Islet of Langerhans (tissue), 1 donor: Measurements from ENCODE around the gene CCDC18.
A peak's percentile ranks its signal among the peaks of the same experiment; 100 is the strongest.
"Not testable (repeated sequence)": the region's sequence is repeated elsewhere in the genome, so short reads cannot be mapped to it uniquely, and the experiment has no call there.

ENCODE experiments used
- FAIRE-seq: peaks from one replicate; lab custom pipeline; 2011; peaks lifted over from hg19 to GRCh38; lab: Jason Lieb, UNC

CCDC18 gene

DNA sequence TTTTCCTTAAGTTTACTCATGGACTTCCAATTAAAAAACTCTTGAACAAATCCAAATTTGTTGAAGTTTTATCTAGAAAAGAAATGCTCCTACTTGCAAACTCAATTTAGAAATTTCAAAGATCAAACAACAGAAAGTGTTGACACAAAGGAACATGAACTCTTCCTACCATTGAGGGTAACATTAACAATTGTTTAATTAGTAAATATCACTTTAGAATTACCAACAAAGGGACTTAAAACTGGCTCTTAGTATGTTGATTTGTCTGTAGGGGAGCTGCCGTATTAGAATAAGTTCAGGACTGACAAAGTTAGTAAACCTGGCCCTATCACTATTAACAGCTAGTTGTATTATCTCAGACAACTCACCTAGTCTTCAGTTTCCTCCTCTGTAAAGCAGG is 57.9 kb downstream of the CCDC18 start:
- FAIRE-seq = no peak

DNA sequence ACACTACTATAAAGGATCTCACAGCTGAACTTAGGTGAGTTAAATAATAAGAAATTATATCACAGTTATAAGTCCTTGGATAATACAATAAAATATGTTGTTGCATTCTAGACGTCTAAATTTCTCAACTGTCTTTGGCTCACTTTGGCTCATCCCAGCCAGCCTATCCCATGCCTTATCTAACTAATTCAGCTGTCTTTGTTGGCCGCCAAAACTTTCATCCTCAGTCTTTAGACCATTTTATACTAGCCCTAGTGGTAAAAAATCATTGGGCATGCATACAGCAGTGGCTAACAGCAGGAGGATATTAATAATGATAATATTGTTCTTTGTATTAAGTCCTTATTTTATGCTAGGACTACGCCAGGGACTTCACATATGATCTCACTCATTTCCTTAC is 59.3 kb downstream of the CCDC18 start:
- FAIRE-seq = no peak

GRCh38 chr1:93243233-93243632 is 62.7 kb downstream of the CCDC18 start:
- FAIRE-seq = not testable (repeated sequence)

DNA sequence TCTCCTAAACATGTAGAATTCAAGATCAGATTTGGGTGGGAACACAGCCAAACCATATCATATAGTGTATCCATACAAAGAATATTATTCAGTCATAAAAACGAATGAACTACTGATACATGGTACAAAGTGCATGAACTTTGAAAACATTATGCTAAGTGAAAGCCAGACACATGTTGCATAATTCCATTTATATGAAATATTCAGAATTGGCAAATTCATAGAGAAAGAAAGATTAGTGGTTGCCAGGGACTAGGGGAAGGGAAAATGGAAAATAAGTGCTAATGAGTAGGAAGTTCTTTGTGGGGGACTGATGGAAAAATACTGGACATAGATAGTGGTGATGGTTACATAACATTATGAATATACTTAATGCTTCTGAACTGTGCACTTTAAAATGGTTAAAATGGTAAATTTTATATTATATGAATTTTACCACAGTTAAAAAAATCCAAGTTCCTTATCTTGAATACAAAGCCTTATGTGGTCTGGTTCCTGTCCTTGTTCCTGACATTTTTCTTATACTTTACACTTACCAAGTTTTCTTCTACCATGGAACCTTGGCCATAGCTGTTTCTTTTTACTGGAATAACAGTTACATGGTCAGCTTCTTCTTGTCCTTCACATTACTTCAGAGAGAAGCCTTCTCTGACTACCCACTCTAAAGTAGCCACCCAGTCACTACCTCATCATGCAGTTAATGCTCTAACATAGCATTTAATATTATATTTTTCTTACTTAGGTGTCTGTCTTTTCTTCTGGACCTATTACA is 64.0 kb downstream of the CCDC18 start:
- FAIRE-seq = no peak

- no peak for FAIRE-seq
Measured at GRCh38 chr1:93251966-93252365, 71.4 kb downstream of the CCDC18 start.

GRCh38 chr1:93252598-93252997 is 72.1 kb downstream of the CCDC18 start:
- no peak for FAIRE-seq

- no peak for FAIRE-seq
Measured at GRCh38 chr1:93253516-93253915, 73.0 kb downstream of the CCDC18 start.

- FAIRE-seq = no peak
Measured at GRCh38 chr1:93255222-93256079, 74.9 kb downstream of the CCDC18 start.

GRCh38 chr1:93256433-93256832 is 75.9 kb downstream of the CCDC18 start:
- no peak for FAIRE-seq

DNA sequence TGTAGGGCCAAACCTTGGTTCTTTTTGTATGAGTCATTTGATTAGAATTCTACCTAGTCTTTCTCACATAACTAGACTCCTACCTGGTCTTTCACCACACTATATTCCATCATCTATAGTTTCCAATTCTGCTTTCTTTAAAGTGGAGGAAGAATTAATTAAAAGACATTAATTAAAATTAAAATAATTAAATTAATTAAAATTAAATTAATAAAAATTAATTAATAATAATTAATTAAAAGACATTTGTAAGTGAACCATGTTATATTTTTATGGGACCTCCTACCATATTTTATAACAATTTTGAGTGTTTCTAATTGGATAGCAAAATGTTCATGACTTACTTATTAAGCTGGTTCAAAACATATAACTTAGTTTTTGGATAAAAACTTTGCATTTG is 77.4 kb downstream of the CCDC18 start:
- no peak for FAIRE-seq

DNA sequence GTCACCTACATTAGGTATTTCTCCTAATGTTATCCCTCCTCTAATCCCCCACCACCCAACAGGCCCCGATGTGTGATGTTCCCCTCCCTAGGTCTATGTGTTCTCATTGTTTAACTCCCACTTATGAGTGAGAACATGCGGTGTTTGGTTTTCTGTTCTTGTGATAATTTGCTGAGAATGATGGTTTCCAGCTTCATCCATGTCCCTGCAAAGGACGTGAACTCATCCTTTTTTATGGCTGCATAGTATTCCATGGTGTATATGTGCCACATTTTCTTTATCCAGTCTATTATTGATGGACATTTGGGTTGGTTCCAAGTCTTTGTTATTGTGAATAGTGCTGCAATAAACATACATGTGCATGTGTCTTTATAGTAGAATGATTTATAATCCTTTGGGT is 80.2 kb downstream of the CCDC18 start:
- not testable (repeated sequence) for FAIRE-seq

GRCh38 chr1:93262645-93263044 is 82.1 kb downstream of the CCDC18 start:
- FAIRE-seq = no peak

GRCh38 chr1:93268888-93269287 is 88.4 kb downstream of the CCDC18 start:
- FAIRE-seq = not testable (repeated sequence)

GRCh38 chr1:93275262-93275633 is 94.7 kb downstream of the CCDC18 start:
- FAIRE-seq = not testable (repeated sequence)

- FAIRE-seq = peak; percentile 49
Measured at GRCh38 chr1:93275634-93276295, 95.2 kb downstream of the CCDC18 start.

DNA sequence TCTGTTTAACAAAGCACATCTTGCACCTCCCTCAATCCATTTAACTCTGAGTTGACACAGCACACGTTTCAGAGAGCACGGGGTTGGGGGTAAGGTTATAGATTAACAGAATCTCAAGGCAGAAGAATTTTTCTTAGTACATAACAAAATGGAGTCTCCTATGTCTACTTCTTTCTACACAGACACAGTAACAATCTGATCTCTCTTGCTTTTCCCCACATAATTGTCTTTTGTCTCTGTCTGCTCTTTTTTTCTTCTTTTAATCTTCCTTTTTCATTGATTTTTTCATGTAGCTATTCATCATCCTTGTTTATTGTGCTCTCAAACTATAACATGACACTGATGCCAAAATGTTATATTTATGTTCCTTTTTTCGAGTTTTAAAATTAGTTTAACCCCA is 97.0 kb downstream of the CCDC18 start:
- not testable (repeated sequence) for FAIRE-seq

DNA sequence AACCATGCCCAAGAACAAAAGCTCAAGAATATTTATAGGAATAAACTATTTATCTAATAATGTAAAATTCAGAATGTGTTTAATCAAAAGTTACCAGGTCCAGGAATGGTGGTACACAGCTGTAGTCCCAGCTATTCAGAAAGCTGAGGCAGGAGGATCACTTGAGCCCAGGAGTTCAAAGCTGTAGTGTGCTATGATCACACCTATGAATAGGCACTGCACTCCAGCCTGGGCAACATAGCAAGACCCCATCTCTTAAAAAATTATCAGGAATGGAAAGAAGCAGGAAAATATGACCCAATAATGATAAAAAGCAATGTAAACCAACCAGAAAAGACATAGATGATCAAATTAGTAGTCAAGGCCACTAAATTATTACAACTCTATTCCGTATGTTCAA is 103.0 kb downstream of the CCDC18 start:
- no peak for FAIRE-seq

DNA sequence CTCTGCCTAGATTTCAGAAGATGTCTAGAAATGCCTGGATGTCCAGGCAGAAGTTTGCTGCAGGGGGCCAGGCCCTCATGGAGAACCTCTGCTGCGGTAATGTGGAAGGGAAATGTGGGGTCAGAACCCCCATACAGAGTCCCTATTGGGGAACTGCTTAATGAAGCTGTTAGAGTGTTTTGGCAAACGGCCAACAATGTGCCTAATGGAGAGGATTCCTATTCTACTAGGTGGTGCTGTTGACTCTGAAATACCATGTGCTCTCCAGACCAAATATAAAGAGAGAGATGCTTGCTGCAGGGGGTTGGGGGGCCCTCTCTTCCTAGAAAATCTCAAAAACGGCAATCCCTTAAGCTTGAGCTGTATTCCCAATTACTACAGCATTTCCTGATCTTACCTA is 108.0 kb downstream of the CCDC18 start:
- no peak for FAIRE-seq

DNA sequence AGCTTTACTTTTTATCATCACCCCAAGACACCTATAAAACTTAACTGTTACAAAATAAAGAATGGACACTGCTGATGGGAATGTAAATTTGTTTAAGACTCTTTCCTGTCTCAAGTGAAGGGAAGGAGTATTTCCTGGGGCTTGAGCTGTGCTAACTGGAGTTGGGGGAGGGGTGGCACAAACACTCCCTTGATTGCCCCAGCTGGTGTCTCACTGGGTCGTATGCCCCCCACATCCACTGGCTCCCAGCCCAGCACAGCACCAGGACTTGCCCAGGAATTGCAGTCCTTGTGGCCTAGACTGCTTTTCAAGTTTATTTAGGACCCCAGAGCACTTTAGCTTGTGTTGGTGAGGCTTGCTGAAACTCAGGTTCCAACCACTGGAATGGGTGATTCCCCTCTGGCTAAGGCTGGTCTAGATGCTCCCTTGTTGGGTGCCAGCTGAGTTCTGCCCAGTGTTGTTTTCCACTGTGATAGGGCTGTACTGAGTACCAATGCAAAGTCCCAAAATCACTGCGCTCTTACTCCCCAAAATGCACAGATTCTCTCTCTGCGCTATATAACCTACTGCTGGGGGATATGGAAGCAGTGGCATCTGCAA is 116.1 kb downstream of the CCDC18 start:
- FAIRE-seq = no peak

GRCh38 chr1:93301131-93301530 is 120.6 kb downstream of the CCDC18 start:
- no peak for FAIRE-seq

GRCh38 chr1:93302078-93302477 is 121.6 kb downstream of the CCDC18 start:
- FAIRE-seq = no peak

DNA sequence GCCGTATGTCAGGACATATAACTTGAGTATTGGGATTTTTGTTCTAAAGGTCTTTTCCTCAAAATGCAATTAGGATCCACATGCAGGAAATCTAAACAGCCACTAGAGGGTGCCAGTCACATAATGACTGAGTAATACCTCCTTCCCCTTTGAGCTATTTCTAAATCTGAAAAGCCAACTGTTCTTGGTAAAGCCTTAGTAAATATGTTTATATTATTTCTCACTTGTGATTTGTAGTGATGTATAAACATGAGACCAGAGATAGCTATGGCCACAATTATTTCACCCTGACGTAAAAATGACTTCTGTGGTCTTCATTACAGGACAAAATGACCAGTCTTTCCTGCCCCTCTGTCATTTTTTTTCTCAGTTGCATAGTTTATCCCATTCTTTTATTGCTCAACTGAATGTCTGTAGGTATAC is 124.2 kb downstream of the CCDC18 start:
- FAIRE-seq = peak; percentile 99

GRCh38 chr1:93306920-93307319 is 126.4 kb downstream of the CCDC18 start:
- FAIRE-seq = no peak
